ENCODE results near the gene MYO18B.

The MYO18B gene

GRCh38 chr22:25779426-25779825, 37.4 kb downstream of the MYO18B start:
- DNase-seq (ENCODE audit: insufficient read length, low spot score) (no peak), FAIRE-seq (no peak)
- TF ChIP-seq TAF1 (IDR thresholded peaks at IDR 0.05; ENCODE audit: low read depth, low read length) (no peak), PAX5 (IDR thresholded peaks at IDR 0.05; ENCODE audit: insufficient read depth, low read length, severe bottlenecking) (no peak), SPI1 (IDR thresholded peaks at IDR 0.05; ENCODE audit: low read depth, low read length) (no peak), POU2F2 (IDR thresholded peaks at IDR 0.05; ENCODE audit: low read depth, low read length) (no peak), POLR2AphosphoS5 (IDR thresholded peaks at IDR 0.05; ENCODE audit: low read depth, low read length) (no peak), POLR2A (IDR thresholded peaks at IDR 0.05; ENCODE audit: low read depth, low read length) (no peak)

GRCh38 chr22:25779890-25780289, 37.9 kb downstream of the MYO18B start:
- TF ChIP-seq SPI1 (IDR thresholded peaks at IDR 0.05; ENCODE audit: low read depth, low read length) (no peak), POLR2AphosphoS5 (IDR thresholded peaks at IDR 0.05; ENCODE audit: low read depth, low read length) (no peak), PAX5 (IDR thresholded peaks at IDR 0.05; ENCODE audit: insufficient read depth, low read length, severe bottlenecking) (no peak), POLR2A (IDR thresholded peaks at IDR 0.05; ENCODE audit: low read depth, low read length) (no peak), TAF1 (IDR thresholded peaks at IDR 0.05; ENCODE audit: low read depth, low read length) (no peak), POU2F2 (IDR thresholded peaks at IDR 0.05; ENCODE audit: low read depth, low read length) (no peak)
- FAIRE-seq (no peak), DNase-seq (ENCODE audit: insufficient read length, low spot score) (no peak)

- DNase-seq (ENCODE audit: insufficient read length, low spot score) (no peak), FAIRE-seq (no peak)
- TF ChIP-seq POU2F2 (IDR thresholded peaks at IDR 0.05; ENCODE audit: low read depth, low read length) (no peak), POLR2AphosphoS5 (IDR thresholded peaks at IDR 0.05; ENCODE audit: low read depth, low read length) (no peak), POLR2A (IDR thresholded peaks at IDR 0.05; ENCODE audit: low read depth, low read length) (no peak), TAF1 (IDR thresholded peaks at IDR 0.05; ENCODE audit: low read depth, low read length) (no peak), PAX5 (IDR thresholded peaks at IDR 0.05; ENCODE audit: insufficient read depth, low read length, severe bottlenecking) (no peak), SPI1 (IDR thresholded peaks at IDR 0.05; ENCODE audit: low read depth, low read length) (no peak)
Observed at GRCh38 chr22:25780673-25781072, 38.7 kb downstream of the MYO18B start.

GRCh38 chr22:25781801-25782200, 39.8 kb downstream of the MYO18B start:
- DNase-seq (ENCODE audit: insufficient read length, low spot score): no peak
- no peak for TF ChIP-seq SPI1 (IDR thresholded peaks at IDR 0.05; ENCODE audit: low read depth, low read length)
- no peak for TF ChIP-seq PAX5 (IDR thresholded peaks at IDR 0.05; ENCODE audit: insufficient read depth, low read length, severe bottlenecking)
- no peak for TF ChIP-seq POLR2A (IDR thresholded peaks at IDR 0.05; ENCODE audit: low read depth, low read length)
- no peak for TF ChIP-seq TAF1 (IDR thresholded peaks at IDR 0.05; ENCODE audit: low read depth, low read length)
- TF ChIP-seq POLR2AphosphoS5 (IDR thresholded peaks at IDR 0.05; ENCODE audit: low read depth, low read length): no peak
- TF ChIP-seq POU2F2 (IDR thresholded peaks at IDR 0.05; ENCODE audit: low read depth, low read length): no peak
- no peak for FAIRE-seq

GRCh38 chr22:25782831-25783230, 40.8 kb downstream of the MYO18B start:
- TF ChIP-seq TAF1 (IDR thresholded peaks at IDR 0.05; ENCODE audit: low read depth, low read length) (no peak), POLR2A (IDR thresholded peaks at IDR 0.05; ENCODE audit: low read depth, low read length) (no peak), POU2F2 (IDR thresholded peaks at IDR 0.05; ENCODE audit: low read depth, low read length) (no peak), POLR2AphosphoS5 (IDR thresholded peaks at IDR 0.05; ENCODE audit: low read depth, low read length) (no peak)
- DNase-seq (ENCODE audit: insufficient read length, low spot score): no peak
- no peak for FAIRE-seq

GRCh38 chr22:25783856-25784255, 41.9 kb downstream of the MYO18B start:
- FAIRE-seq (no peak), DNase-seq (ENCODE audit: insufficient read length, low spot score) (no peak)
- TF ChIP-seq TAF1 (IDR thresholded peaks at IDR 0.05; ENCODE audit: low read depth, low read length) (no peak), PAX5 (IDR thresholded peaks at IDR 0.05; ENCODE audit: insufficient read depth, low read length, severe bottlenecking) (no peak), POLR2A (IDR thresholded peaks at IDR 0.05; ENCODE audit: low read depth, low read length) (no peak), POU2F2 (IDR thresholded peaks at IDR 0.05; ENCODE audit: low read depth, low read length) (no peak), POLR2AphosphoS5 (IDR thresholded peaks at IDR 0.05; ENCODE audit: low read depth, low read length) (no peak), SPI1 (IDR thresholded peaks at IDR 0.05; ENCODE audit: low read depth, low read length) (no peak)

GRCh38 chr22:25786165-25786564, 44.2 kb downstream of the MYO18B start:
- FAIRE-seq: no peak
- DNase-seq (ENCODE audit: insufficient read length, low spot score): no peak
- no peak for TF ChIP-seq POU2F2 (IDR thresholded peaks at IDR 0.05; ENCODE audit: low read depth, low read length)
- TF ChIP-seq SPI1 (IDR thresholded peaks at IDR 0.05; ENCODE audit: low read depth, low read length): no peak
- TF ChIP-seq PAX5 (IDR thresholded peaks at IDR 0.05; ENCODE audit: insufficient read depth, low read length, severe bottlenecking): no peak
- TF ChIP-seq POLR2AphosphoS5 (IDR thresholded peaks at IDR 0.05; ENCODE audit: low read depth, low read length): no peak
- no peak for TF ChIP-seq TAF1 (IDR thresholded peaks at IDR 0.05; ENCODE audit: low read depth, low read length)
- no peak for TF ChIP-seq POLR2A (IDR thresholded peaks at IDR 0.05; ENCODE audit: low read depth, low read length)

GRCh38 chr22:25791556-25791955, 49.6 kb downstream of the MYO18B start:
- no peak for FAIRE-seq
- TF ChIP-seq POLR2AphosphoS5 (IDR thresholded peaks at IDR 0.05; ENCODE audit: low read depth, low read length) (no peak), SPI1 (IDR thresholded peaks at IDR 0.05; ENCODE audit: low read depth, low read length) (no peak), POU2F2 (IDR thresholded peaks at IDR 0.05; ENCODE audit: low read depth, low read length) (no peak), TAF1 (IDR thresholded peaks at IDR 0.05; ENCODE audit: low read depth, low read length) (no peak), PAX5 (IDR thresholded peaks at IDR 0.05; ENCODE audit: insufficient read depth, low read length, severe bottlenecking) (no peak)
- no peak for DNase-seq (ENCODE audit: insufficient read length, low spot score)

GRCh38 chr22:25795478-25795877, 53.5 kb downstream of the MYO18B start:
- DNase-seq (ENCODE audit: insufficient read length, low spot score) (no peak), FAIRE-seq (no peak)
- TF ChIP-seq SPI1 (IDR thresholded peaks at IDR 0.05; ENCODE audit: low read depth, low read length) (no peak), PAX5 (IDR thresholded peaks at IDR 0.05; ENCODE audit: insufficient read depth, low read length, severe bottlenecking) (no peak), POLR2AphosphoS5 (IDR thresholded peaks at IDR 0.05; ENCODE audit: low read depth, low read length) (no peak), POU2F2 (IDR thresholded peaks at IDR 0.05; ENCODE audit: low read depth, low read length) (no peak), POLR2A (IDR thresholded peaks at IDR 0.05; ENCODE audit: low read depth, low read length) (no peak)
